Astrocyte (in vitro differentiated cells and primary cell): Measurements from ENCODE around the gene METTL16. TPM values are rescaled to one million over a fixed set of nuclear protein-coding genes. Genes with fewer than 3 reads are reported as not detected.

ENCODE experiments used
- DNase-seq: peaks from one replicate; pipeline ENCODE4 v3.0.0-alpha.2; 2010; ENCODE audit warnings: low read depth
- FAIRE-seq: peaks from 2 replicates; lab custom pipeline; 2011; peaks lifted over from hg19 to GRCh38; lab: Jason Lieb, UNC
- H2AFZ ChIP-seq: 2 replicates; pipeline ENCODE4 v1.6.0; 2012; ENCODE audit warnings: low read depth, low read length, inconsistent platforms
- H3K27ac ChIP-seq: 2 replicates; pipeline ENCODE4 v1.5.1; 2011; ENCODE audit warnings: low read depth, low read length, inconsistent platforms
- H3K27me3 ChIP-seq: 2 replicates; pipeline ENCODE4 v1.6.0; 2011; ENCODE audit warnings: low read length, inconsistent platforms; ENCODE audit not compliant: insufficient read depth
- H3K36me3 ChIP-seq: 2 replicates; pipeline ENCODE4 v1.5.1; 2011; ENCODE audit warnings: low read length, inconsistent platforms; ENCODE audit not compliant: insufficient read depth
- H3K4me1 ChIP-seq: 2 replicates; pipeline ENCODE4 v1.5.1; 2011; ENCODE audit warnings: low read length, inconsistent platforms; ENCODE audit not compliant: insufficient read depth
- H3K4me2 ChIP-seq: 2 replicates; pipeline ENCODE4 v1.6.0; 2012; ENCODE audit warnings: low read length, inconsistent platforms
- H3K4me3 ChIP-seq: 2 replicates; pipeline ENCODE4 v1.5.1; 2011; ENCODE audit warnings: low read depth, mild to moderate bottlenecking, low read length, inconsistent platforms; ENCODE audit not compliant: insufficient read depth
- H3K79me2 ChIP-seq: 2 replicates; pipeline ENCODE4 v1.6.0; 2012; ENCODE audit warnings: mild to moderate bottlenecking, low read length, inconsistent platforms; ENCODE audit not compliant: insufficient read depth
- H3K9ac ChIP-seq: 2 replicates; pipeline ENCODE4 v1.6.0; 2012; ENCODE audit warnings: mild to moderate bottlenecking, low read length, inconsistent platforms
- H3K9me3 ChIP-seq: 2 replicates; pipeline ENCODE4 v1.5.1; 2012; ENCODE audit warnings: low read depth, mild to moderate bottlenecking, low read length, inconsistent platforms; ENCODE audit not compliant: insufficient read depth
- H4K20me1 ChIP-seq: 2 replicates; pipeline ENCODE4 v1.6.0; 2012; ENCODE audit warnings: low read length, inconsistent platforms; ENCODE audit not compliant: insufficient read depth
- H3K27ac Mint-ChIP-seq: one replicate; pipeline ENCODE4 v1.8.0; 2021; ENCODE audit warnings: mild to moderate bottlenecking, mixed read lengths; ENCODE audit not compliant: unreplicated experiment
- H3K27me3 Mint-ChIP-seq: one replicate; pipeline ENCODE4 v1.8.0; 2021; ENCODE audit warnings: low read depth, mixed read lengths; ENCODE audit not compliant: unreplicated experiment
- H3K36me3 Mint-ChIP-seq: one replicate; pipeline ENCODE4 v1.8.0; 2021; ENCODE audit warnings: low read depth, mixed read lengths; ENCODE audit not compliant: unreplicated experiment
- H3K4me1 Mint-ChIP-seq: one replicate; pipeline ENCODE4 v1.8.0; 2021; ENCODE audit warnings: low read depth, mixed read lengths; ENCODE audit not compliant: unreplicated experiment
- H3K4me3 Mint-ChIP-seq: one replicate; pipeline ENCODE4 v1.8.0; 2021; ENCODE audit warnings: mild to moderate bottlenecking, moderate library complexity, mixed read lengths; ENCODE audit not compliant: unreplicated experiment
- H3K9me3 Mint-ChIP-seq: one replicate; pipeline ENCODE4 v1.8.0; 2021; ENCODE audit warnings: mild to moderate bottlenecking, mixed read lengths; ENCODE audit not compliant: unreplicated experiment
- EZH2 ChIP-seq: IDR thresholded peaks from 2 replicates; pipeline ENCODE4 v1.6.1; 2012; ENCODE audit warnings: mild to moderate bottlenecking, low read length, inconsistent platforms; ENCODE audit not compliant: insufficient read depth
- total RNA-seq: library from RNA; stranded (reverse); gene quantifications from 2 replicates; pipeline ENCODE4 v1.2.1, GENCODE V29; 2021
- TF ChIP-seq, protein P1 (sequence below): IDR thresholded peaks from 2 replicates; pipeline ENCODE4 v1.5.1; 2011; ENCODE audit warnings: low read depth, mild to moderate bottlenecking, inconsistent platforms, low read length, moderate library complexity; ENCODE audit not compliant: insufficient read depth

Gene METTL16
- total RNA-seq, 1 donor from 2014 or later: 28.4 TPM

GRCh38 chr17:2368359-2368758 lies 143.3 kb downstream of the METTL16 start:
- H4K20me1 ChIP-seq: peaks cover 30% of the 10 kb centered on the region
- H3K9me3 Mint-ChIP-seq: no peaks in the 10 kb centered on the region

DNA sequence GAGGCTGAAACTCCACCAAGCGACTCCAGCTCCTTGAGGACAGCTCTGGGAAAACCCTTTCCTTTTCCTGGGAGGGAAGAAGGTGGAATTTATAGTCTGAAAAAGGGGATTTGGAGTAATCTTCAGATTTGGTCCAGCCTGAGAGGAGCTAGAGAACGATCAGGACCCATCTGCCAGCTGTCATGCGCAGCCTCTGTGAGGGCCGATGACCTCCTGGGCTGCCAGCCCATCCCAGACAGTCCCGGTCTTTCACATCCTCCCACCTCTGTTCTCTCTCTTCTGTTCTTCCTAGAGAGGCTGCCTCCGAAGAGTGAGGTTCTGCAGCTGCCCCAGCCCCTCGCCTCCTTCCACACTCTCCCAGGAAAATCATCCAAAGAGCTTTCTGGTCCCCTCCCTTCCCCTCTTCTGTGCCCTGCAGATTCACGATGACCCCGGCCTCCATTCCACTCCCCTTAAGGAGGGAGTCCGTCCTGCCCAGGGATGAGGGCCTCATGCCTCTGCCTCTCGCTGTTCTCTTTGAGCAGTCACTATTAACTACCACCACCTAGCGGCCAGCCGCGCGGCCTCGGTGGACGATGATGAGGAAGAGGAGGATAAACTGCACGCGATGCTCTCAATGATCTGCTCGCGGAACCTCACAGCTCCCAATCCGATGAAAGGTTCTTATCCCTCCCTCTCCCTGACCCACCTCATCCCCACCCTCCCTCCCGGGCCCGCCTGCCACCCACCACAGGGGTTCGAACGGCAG lies 144.8 kb downstream of the METTL16 start:
- FAIRE-seq: no peak
- H3K36me3 ChIP-seq: no peaks in the 10 kb centered on the region
- no peak overlapping the region for H3K27ac Mint-ChIP-seq

More at GRCh38 chr17:2368359-2368758, 143.3 kb downstream of the METTL16 start:
- H3K27ac ChIP-seq: no peak overlapping the region
- Mint-ChIP-seq H3K4me1 (no peaks in the 10 kb centered on the region), H3K4me3 (no peak overlapping the region), H3K27ac (no peak overlapping the region), H3K36me3 (peaks cover 15% of the 10 kb centered on the region), H3K27me3 (no peaks in the 10 kb centered on the region)
- no peaks in the 10 kb centered on the region for H3K9me3 ChIP-seq
- no peak overlapping the region for H3K4me2 ChIP-seq
- FAIRE-seq: no peak
- H3K79me2 ChIP-seq: no peaks in the 10 kb centered on the region
- H3K4me3 ChIP-seq: no peak overlapping the region
- no peaks in the 10 kb centered on the region for H3K27me3 ChIP-seq
- no peaks in the 10 kb centered on the region for H3K4me1 ChIP-seq
- no peak for DNase-seq
- H3K9ac ChIP-seq: no peak overlapping the region
- no peak overlapping the region for H2AFZ ChIP-seq
- TF ChIP-seq EZH2: no peak
- TF ChIP-seq, protein P1, sequence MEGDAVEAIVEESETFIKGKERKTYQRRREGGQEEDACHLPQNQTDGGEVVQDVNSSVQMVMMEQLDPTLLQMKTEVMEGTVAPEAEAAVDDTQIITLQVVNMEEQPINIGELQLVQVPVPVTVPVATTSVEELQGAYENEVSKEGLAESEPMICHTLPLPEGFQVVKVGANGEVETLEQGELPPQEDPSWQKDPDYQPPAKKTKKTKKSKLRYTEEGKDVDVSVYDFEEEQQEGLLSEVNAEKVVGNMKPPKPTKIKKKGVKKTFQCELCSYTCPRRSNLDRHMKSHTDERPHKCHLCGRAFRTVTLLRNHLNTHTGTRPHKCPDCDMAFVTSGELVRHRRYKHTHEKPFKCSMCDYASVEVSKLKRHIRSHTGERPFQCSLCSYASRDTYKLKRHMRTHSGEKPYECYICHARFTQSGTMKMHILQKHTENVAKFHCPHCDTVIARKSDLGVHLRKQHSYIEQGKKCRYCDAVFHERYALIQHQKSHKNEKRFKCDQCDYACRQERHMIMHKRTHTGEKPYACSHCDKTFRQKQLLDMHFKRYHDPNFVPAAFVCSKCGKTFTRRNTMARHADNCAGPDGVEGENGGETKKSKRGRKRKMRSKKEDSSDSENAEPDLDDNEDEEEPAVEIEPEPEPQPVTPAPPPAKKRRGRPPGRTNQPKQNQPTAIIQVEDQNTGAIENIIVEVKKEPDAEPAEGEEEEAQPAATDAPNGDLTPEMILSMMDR: no peak
- H3K36me3 ChIP-seq: no peaks in the 10 kb centered on the region

More for the DNA sequence above, 144.8 kb downstream of the METTL16 start:
- Histone ChIP-seq H3K4me1 (no peaks in the 10 kb centered on the region), H4K20me1 (peaks cover 32% of the 10 kb centered on the region), H3K27me3 (no peaks in the 10 kb centered on the region), H3K4me2 (no peak overlapping the region), H3K9ac (no peak overlapping the region), H3K9me3 (no peaks in the 10 kb centered on the region), H2AFZ (no peak overlapping the region), H3K27ac (no peak overlapping the region), H3K79me2 (no peaks in the 10 kb centered on the region), H3K4me3 (no peak overlapping the region)
- TF ChIP-seq EZH2: no peak
- TF ChIP-seq, protein P1: peak; percentile 17
- peaks cover 19% of the 10 kb centered on the region for H3K36me3 Mint-ChIP-seq
- H3K9me3 Mint-ChIP-seq: no peaks in the 10 kb centered on the region
- DNase-seq: no peak
- H3K4me1 Mint-ChIP-seq: no peaks in the 10 kb centered on the region
- no peak overlapping the region for H3K4me3 Mint-ChIP-seq
- no peaks in the 10 kb centered on the region for H3K27me3 Mint-ChIP-seq

Other genes starting within 250 kb of the METTL16 start
- 39.7 and 47.7 TPM in 2 replicates for gene SMG6, start 208.1 kb downstream of the METTL16 start, total RNA-seq
- gene SRR, start 207.9 kb downstream of the METTL16 start, total RNA-seq: 15.4 and 17.9 TPM in 2 replicates
- 36.4 and 37.6 TPM in 2 replicates for gene TSR1, start 175.4 kb downstream of the METTL16 start, total RNA-seq
- 51.8 and 62.1 TPM in 2 replicates for gene SGSM2, start 174.4 kb downstream of the METTL16 start, total RNA-seq
- gene MNT, start 110.8 kb downstream of the METTL16 start, total RNA-seq: 22.5 and 29.1 TPM in 2 replicates
- gene PAFAH1B1, start 81.8 kb upstream of the METTL16 start, total RNA-seq: 195 and 204 TPM in 2 replicates
- gene CLUH, start 199.9 kb upstream of the METTL16 start, total RNA-seq: 48.0 and 53.6 TPM in 2 replicates
- 0.29 and 0.36 TPM in 2 replicates for gene CCDC92B, start 237.8 kb upstream of the METTL16 start, total RNA-seq